HK-2 (cell line): ENCODE results near the gene AOC2.
"Not testable (repeated sequence)": the region's sequence is repeated elsewhere in the genome, so short reads cannot be mapped to it uniquely, and the experiment has no call there.

Source experiments
- DNase-seq: peaks from one replicate; pipeline ENCODE4 v3.0.0-alpha.2; 2018; ENCODE audit not compliant: unreplicated experiment

AOC2 gene

DNA sequence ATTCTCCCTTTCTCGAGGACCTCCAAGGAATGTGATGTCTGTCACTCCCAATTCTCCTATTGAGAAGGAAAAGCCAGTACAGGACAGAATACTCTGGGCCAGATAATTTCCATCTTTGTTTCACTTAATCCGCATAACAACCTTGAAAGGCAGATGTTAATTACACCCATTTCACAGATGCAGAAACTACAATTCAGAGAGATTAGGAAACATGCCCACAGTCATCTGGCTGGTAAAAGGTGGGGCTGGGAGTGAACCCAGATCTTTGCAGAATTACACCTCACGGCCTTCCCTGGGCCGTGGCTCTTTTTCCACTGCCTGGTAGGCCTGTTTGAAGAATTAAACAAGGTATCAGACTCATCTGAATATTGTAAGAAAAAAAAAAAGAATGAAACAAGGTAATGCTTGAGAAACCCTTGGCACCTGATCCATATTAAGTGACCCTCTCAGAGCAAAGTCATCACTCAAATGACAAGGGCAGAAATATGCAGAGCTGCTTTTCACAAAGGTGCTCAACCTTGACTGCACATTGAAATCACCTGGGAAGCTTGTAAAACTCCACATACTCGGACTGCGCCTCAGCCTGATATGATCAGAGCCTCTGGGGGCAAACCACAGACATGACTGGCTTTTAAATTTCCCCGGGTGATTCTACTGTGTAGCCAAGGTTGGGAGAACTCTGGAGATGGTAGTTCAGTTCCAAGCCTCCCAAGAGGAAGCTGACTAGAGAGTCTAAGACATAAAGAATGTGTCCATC lies 39.6 kb downstream of the AOC2 start:
- DNase-seq = no peak

DNA sequence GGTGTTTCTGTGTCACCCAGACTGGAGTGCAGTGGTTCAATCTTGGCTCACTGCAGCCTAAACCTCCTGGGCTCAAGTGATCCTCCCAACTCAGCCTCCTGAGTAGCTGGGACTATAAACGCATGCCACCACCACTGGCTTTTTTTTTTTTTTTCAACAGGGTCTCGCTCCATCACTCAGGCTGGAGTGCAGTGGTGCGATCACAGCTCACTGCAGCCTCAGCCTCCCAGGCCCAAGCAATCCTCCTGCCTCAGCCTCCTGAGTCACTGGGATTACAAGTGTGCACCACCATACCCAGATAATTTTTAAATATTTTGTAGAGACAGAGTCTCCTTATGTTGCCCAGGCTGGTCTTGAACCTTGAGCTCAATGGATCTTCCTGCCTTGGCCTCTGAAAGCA lies 41.4 kb downstream of the AOC2 start:
- not testable (repeated sequence) for DNase-seq

DNA sequence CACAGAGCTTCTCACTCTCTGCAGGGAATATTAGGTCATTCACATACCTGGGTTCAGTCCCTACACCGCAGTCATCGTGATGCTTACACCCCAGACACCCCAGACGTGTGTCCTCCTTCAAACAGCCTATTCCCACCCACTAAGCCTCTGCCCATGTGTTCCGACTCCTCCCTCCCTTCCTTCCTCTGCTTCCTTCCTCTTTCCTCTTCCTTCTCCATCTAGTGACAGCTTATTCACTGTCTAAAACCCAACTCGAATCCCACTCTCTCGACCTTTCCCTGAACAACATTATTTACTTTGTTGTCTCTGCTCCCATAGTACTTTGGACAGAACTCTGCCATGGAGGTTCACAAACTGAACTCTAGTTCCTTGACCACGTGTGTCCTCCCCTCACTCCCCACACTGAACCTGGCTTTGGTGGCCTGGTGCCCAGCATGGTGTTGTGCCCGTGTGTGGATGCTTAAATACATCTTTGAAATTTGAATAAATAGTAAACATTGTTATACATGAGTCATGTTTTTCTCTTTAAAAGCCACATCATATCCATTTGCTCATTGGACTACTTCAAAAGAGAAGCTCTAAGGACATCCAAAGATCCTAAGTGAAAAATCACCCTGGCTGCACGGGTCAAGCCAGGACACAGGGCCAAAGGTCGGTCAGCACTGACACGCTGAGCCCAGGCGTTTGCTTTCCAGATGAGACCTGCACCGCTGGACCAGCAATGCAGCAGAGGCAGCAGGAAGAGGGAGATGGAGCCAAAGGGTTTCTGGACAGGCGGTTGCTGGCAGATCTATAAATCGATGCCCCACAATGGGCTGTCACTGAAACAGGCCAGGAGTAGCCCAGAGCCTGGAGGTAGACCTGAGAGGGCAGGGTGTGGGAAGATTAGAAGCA lies 42.1 kb downstream of the AOC2 start:
- no peak for DNase-seq

GRCh38 chr17:42889809-42890208 lies 45.4 kb downstream of the AOC2 start:
- no peak for DNase-seq

DNA sequence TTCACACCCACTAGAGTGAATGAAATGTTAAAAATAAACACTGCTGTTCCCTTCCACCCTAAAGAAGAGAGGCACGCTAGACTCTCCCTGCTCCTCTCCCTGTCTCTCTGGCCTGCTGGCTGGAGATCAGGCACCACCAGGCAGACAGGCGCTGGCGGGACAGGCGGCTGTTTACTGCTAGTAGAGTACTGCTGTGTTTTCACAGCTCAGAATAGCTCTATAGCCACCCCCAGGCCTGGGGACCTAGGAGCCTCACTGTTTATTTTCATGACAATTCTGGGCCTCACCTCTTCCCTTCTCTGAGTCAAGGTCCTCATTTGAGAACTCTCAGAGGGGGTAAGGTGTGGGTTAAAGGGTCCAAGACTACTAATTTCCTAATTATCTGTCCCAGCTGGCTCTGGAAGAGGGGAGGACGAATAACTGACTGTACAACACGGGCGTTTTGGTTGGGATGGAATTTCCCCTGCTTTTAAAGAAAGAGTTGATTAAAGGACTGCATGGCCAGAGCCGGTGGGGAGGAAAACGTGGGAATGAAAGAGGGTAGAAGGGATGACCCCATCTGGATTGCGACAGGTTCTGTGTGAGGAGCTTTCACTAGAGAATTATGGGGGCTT lies 47.3 kb downstream of the AOC2 start:
- DNase-seq = no peak

DNA sequence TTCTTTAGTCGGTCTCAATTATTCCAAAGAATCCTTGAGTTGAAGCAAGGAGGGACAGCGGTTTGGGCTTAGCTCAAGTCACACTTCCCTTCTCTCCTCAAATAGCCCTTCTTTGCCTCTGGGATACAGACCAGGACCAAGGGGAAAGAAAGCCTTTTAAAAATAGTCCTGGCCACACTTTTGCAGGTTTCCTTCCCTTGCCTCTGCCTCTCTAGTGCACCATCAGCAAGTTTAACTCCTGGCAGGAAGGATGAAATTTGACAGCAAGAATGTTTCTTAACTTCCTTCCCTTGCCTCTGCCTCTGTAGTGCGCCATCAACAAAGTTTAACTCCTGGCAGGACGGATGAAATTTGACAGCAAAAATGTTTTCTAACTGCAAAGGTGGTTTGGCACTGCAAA lies 49.0 kb downstream of the AOC2 start:
- DNase-seq = no peak

DNA sequence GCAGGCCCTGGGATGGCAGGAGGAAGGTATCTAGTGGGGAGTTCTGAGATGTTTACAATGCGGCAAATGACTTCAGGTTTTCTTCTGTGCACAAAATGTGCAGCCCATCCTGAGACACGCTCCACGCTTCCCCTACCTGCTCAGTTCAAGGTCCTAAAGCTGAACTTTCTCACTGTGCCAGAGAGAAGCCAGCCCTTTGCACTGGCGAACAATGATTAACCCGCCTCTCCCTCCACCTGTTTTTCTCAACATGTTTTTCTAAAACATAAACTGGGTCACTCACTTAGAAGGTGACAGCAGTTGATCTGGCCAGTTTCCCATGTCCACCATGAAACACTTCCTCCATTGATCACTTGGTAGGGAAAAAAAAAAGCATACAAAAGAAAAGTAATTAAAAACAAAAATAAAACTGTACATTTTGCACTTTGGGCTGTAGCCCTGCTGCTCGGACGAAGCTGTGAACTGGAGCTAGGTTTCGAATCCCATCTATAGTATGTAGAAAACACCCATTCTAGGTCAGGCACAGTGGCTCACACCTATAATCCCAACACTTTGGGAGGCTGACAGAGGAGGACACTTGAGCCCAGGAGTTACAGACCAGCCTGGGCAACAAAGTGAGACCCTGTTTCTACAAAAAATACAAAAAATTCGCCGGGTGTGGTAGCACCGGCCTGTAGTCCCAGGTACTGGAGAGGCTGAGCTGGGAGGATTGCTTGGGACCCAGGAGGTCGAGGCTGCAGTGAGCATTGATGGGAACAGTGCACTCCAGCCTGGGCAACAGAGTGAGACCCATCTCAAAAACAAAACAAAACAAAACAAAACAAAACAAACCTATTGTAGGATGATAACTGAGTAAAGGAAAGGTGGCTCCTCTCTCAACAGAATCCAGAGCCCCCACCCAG lies 50.2 kb downstream of the AOC2 start:
- no peak for DNase-seq

DNA sequence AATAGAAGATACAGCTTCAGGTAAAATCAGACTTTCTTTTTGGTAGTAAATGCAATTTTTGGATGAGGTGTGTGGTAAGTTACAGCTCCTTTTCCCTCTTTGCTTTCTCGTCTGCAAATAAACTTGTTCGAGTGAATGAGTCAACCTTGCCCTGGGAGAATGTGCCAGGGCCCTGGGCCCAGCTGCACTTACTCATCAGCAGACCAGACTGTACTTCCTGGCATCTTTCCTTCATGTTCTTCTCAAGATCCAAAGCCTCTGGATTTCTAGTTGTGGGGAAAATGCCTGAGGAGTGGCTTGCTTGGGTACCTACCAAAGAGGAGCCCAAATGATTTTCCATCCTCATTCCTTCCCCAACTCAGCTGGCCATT lies 50.8 kb downstream of the AOC2 start:
- DNase-seq = peak; percentile 25

GRCh38 chr17:42898147-42898811 lies 53.9 kb downstream of the AOC2 start:
- DNase-seq = no peak

- not testable (repeated sequence) for DNase-seq
Measured at GRCh38 chr17:42899981-42900380, 55.6 kb downstream of the AOC2 start.
